Measurements from ENCODE around the gene RTL10.
"Not testable (repeated sequence)": the region's sequence is repeated elsewhere in the genome, so short reads cannot be mapped to it uniquely, and the experiment has no call there.

RTL10 gene

GRCh38 chr22:19885841-19886592, 31.3 kb upstream of the RTL10 start:
- H3K4me1 ChIP-seq (ENCODE audit: insufficient read depth, poor library complexity, severe bottlenecking): peaks cover 28% of the 10 kb centered on the region
- no peak for TF ChIP-seq CTCF (IDR thresholded peaks at IDR 0.05; ENCODE audit: poor library complexity, severe bottlenecking)
- no peaks in the 10 kb centered on the region for H3K27me3 ChIP-seq (ENCODE audit: insufficient read depth, poor library complexity, severe bottlenecking)
- no peak overlapping the region for H3K4me3 ChIP-seq (ENCODE audit: severe bottlenecking)
- H3K9me3 ChIP-seq (ENCODE audit: severe bottlenecking): no peaks in the 10 kb centered on the region
- H3K27ac ChIP-seq (ENCODE audit: poor library complexity, severe bottlenecking): peak overlapping the region; percentile 96
- no peaks in the 10 kb centered on the region for H3K36me3 ChIP-seq (ENCODE audit: low read depth)
- ATAC-seq (ENCODE audit: low read depth): no peak
- DNase-seq (ENCODE audit: low spot score): peak; percentile 58

DNA sequence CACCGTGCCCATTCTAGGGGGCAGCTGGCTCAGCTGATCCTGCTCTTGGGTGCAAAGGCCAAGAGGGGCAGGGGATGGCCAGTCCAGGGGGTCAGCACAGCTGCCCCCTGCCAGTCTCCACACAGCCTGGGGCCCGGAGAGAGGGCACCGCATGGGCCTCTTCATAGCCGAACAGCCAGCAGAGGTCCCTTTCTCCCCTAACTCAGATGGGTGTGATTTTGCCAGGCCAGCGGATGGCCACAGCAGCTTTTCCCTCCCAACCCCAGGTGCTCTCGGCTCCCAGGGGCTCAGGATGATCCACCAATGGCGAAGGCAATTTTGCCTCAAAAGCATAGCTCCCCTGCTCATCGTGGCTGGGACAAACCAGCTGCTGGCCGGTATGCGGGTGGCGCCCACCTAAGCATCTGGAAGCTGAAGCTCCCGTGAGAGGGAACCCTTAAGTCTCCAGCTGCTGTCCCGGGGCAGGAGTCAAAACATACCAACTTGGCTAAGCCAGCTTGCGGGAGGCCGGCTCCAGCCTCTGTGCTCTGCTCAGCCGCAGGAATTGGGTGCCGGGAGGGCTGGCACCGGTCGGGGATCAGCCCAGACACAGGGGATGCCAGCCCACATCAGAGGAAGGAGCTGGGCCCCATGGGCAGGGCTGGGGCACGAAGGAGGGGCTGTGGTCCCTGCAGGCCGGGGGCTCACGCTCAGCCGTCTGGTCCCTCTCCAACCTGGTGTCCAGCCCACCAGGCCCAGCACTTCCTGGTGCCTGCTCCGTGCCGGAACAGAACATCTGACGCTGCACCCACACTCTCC, 30.5 kb upstream of the RTL10 start:
- peak; percentile 52 for DNase-seq (ENCODE audit: low spot score)
- peak overlapping the region; percentile 96 for H3K27ac ChIP-seq (ENCODE audit: poor library complexity, severe bottlenecking)
- TF ChIP-seq CTCF (IDR thresholded peaks at IDR 0.05; ENCODE audit: poor library complexity, severe bottlenecking): no peak
- H3K36me3 ChIP-seq (ENCODE audit: low read depth): no peaks in the 10 kb centered on the region
- peaks cover 32% of the 10 kb centered on the region for H3K4me1 ChIP-seq (ENCODE audit: insufficient read depth, poor library complexity, severe bottlenecking)
- H3K27me3 ChIP-seq (ENCODE audit: insufficient read depth, poor library complexity, severe bottlenecking): no peaks in the 10 kb centered on the region
- H3K9me3 ChIP-seq (ENCODE audit: severe bottlenecking): no peaks in the 10 kb centered on the region
- no peak overlapping the region for H3K4me3 ChIP-seq (ENCODE audit: severe bottlenecking)
- no peak for ATAC-seq (ENCODE audit: low read depth)

GRCh38 chr22:19884161-19884953, 29.7 kb upstream of the RTL10 start:
- Histone ChIP-seq H3K4me3 (ENCODE audit: severe bottlenecking) (no peak overlapping the region), H3K9me3 (ENCODE audit: severe bottlenecking) (no peaks in the 10 kb centered on the region), H3K27me3 (ENCODE audit: insufficient read depth, poor library complexity, severe bottlenecking) (no peaks in the 10 kb centered on the region), H3K4me1 (ENCODE audit: insufficient read depth, poor library complexity, severe bottlenecking) (peaks cover 35% of the 10 kb centered on the region), H3K27ac (ENCODE audit: poor library complexity, severe bottlenecking) (no peak overlapping the region), H3K36me3 (ENCODE audit: low read depth) (no peaks in the 10 kb centered on the region)
- no peak for ATAC-seq (ENCODE audit: low read depth)
- no peak for TF ChIP-seq CTCF (IDR thresholded peaks at IDR 0.05; ENCODE audit: poor library complexity, severe bottlenecking)
- peak; percentile 34 for DNase-seq (ENCODE audit: low spot score)

- not testable (repeated sequence) for ATAC-seq (ENCODE audit: low read depth); H3K4me3 ChIP-seq (ENCODE audit: severe bottlenecking); H3K36me3 ChIP-seq (ENCODE audit: low read depth); H3K27me3 ChIP-seq (ENCODE audit: insufficient read depth, poor library complexity, severe bottlenecking); H3K9me3 ChIP-seq (ENCODE audit: severe bottlenecking)
- peaks cover 41% of the 10 kb centered on the region for H3K4me1 ChIP-seq (ENCODE audit: insufficient read depth, poor library complexity, severe bottlenecking)
- H3K27ac ChIP-seq (ENCODE audit: poor library complexity, severe bottlenecking): peak overlapping the region; percentile 98
- DNase-seq (ENCODE audit: low spot score): peak; percentile 26
These were observed 28.8 kb upstream of the RTL10 start for GRCh38 chr22:19883446-19883845.
